ENCODE data around the gene RBM38. TPM values are rescaled to one million over a fixed set of nuclear protein-coding genes. Genes with fewer than 3 reads are reported as not detected.

The RBM38 gene
- total and polyA plus RNA-seq, 9 of the 15 experiments (the other 6 are each of a cell fraction or from before 2014, with no cell fraction given): 0.28 to 82.4 (median 33.2) TPM

- TF ChIP-seq MNT (conservative IDR thresholded peaks at IDR 0.05) (peak; percentile 57 to 86; a peak in 2 of 4 replicates), ARID1B (IDR thresholded peaks at IDR 0.05) (no peak), YY1 (IDR thresholded peaks at IDR 0.05; ENCODE audit: borderline replicate concordance in 1 of 3, control insufficient read depth in 1 of 3, extremely low read depth in 1 of 3, insufficient read depth in 3 of 3, insufficient read length in 1 of 3, insufficient replicate concordance in 2 of 3, low read depth in 1 of 3, low read length in 2 of 3) (peak in 2 of 3 experiments; percentile 77 to 86), TBP (optimal IDR thresholded peaks at IDR 0.05; ENCODE audit: low read depth, low read length) (peak; percentile 44), SAP30 (IDR thresholded peaks at IDR 0.05; ENCODE audit: borderline replicate concordance, insufficient read depth, low read depth, low read length, poor library complexity, severe bottlenecking) (peak; percentile 68), PML (IDR thresholded peaks at IDR 0.05; ENCODE audit: low read length) (peak; percentile 72), KLF10 (CRISPR knock-in tag; IDR thresholded peaks at IDR 0.05) (no peak), NFRKB (IDR thresholded peaks at IDR 0.05; ENCODE audit: low read depth) (peak; percentile 62; the same call in 1 of the 2 replicates), TCFL5 (CRISPR knock-in tag; conservative IDR thresholded peaks at IDR 0.05) (no peak)
- TF ChIP-seq, protein P1, sequence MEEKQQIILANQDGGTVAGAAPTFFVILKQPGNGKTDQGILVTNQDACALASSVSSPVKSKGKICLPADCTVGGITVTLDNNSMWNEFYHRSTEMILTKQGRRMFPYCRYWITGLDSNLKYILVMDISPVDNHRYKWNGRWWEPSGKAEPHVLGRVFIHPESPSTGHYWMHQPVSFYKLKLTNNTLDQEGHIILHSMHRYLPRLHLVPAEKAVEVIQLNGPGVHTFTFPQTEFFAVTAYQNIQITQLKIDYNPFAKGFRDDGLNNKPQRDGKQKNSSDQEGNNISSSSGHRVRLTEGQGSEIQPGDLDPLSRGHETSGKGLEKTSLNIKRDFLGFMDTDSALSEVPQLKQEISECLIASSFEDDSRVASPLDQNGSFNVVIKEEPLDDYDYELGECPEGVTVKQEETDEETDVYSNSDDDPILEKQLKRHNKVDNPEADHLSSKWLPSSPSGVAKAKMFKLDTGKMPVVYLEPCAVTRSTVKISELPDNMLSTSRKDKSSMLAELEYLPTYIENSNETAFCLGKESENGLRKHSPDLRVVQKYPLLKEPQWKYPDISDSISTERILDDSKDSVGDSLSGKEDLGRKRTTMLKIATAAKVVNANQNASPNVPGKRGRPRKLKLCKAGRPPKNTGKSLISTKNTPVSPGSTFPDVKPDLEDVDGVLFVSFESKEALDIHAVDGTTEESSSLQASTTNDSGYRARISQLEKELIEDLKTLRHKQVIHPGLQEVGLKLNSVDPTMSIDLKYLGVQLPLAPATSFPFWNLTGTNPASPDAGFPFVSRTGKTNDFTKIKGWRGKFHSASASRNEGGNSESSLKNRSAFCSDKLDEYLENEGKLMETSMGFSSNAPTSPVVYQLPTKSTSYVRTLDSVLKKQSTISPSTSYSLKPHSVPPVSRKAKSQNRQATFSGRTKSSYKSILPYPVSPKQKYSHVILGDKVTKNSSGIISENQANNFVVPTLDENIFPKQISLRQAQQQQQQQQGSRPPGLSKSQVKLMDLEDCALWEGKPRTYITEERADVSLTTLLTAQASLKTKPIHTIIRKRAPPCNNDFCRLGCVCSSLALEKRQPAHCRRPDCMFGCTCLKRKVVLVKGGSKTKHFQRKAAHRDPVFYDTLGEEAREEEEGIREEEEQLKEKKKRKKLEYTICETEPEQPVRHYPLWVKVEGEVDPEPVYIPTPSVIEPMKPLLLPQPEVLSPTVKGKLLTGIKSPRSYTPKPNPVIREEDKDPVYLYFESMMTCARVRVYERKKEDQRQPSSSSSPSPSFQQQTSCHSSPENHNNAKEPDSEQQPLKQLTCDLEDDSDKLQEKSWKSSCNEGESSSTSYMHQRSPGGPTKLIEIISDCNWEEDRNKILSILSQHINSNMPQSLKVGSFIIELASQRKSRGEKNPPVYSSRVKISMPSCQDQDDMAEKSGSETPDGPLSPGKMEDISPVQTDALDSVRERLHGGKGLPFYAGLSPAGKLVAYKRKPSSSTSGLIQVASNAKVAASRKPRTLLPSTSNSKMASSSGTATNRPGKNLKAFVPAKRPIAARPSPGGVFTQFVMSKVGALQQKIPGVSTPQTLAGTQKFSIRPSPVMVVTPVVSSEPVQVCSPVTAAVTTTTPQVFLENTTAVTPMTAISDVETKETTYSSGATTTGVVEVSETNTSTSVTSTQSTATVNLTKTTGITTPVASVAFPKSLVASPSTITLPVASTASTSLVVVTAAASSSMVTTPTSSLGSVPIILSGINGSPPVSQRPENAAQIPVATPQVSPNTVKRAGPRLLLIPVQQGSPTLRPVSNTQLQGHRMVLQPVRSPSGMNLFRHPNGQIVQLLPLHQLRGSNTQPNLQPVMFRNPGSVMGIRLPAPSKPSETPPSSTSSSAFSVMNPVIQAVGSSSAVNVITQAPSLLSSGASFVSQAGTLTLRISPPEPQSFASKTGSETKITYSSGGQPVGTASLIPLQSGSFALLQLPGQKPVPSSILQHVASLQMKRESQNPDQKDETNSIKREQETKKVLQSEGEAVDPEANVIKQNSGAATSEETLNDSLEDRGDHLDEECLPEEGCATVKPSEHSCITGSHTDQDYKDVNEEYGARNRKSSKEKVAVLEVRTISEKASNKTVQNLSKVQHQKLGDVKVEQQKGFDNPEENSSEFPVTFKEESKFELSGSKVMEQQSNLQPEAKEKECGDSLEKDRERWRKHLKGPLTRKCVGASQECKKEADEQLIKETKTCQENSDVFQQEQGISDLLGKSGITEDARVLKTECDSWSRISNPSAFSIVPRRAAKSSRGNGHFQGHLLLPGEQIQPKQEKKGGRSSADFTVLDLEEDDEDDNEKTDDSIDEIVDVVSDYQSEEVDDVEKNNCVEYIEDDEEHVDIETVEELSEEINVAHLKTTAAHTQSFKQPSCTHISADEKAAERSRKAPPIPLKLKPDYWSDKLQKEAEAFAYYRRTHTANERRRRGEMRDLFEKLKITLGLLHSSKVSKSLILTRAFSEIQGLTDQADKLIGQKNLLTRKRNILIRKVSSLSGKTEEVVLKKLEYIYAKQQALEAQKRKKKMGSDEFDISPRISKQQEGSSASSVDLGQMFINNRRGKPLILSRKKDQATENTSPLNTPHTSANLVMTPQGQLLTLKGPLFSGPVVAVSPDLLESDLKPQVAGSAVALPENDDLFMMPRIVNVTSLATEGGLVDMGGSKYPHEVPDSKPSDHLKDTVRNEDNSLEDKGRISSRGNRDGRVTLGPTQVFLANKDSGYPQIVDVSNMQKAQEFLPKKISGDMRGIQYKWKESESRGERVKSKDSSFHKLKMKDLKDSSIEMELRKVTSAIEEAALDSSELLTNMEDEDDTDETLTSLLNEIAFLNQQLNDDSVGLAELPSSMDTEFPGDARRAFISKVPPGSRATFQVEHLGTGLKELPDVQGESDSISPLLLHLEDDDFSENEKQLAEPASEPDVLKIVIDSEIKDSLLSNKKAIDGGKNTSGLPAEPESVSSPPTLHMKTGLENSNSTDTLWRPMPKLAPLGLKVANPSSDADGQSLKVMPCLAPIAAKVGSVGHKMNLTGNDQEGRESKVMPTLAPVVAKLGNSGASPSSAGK (IDR thresholded peaks at IDR 0.05): peak; percentile 74
- TF ChIP-seq, protein P2, sequence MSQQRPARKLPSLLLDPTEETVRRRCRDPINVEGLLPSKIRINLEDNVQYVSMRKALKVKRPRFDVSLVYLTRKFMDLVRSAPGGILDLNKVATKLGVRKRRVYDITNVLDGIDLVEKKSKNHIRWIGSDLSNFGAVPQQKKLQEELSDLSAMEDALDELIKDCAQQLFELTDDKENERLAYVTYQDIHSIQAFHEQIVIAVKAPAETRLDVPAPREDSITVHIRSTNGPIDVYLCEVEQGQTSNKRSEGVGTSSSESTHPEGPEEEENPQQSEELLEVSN (IDR thresholded peaks at IDR 0.05; ENCODE audit: borderline replicate concordance in 1 of 2, extremely low read depth in 1 of 2, insufficient read depth in 1 of 2, insufficient read length in 1 of 2, low read depth in 1 of 2, low read length in 1 of 2, poor library complexity in 1 of 2, severe bottlenecking in 1 of 2): peak; percentile 61 to 88
Measured at GRCh38 chr20:57351042-57351783, 40.0 kb upstream of the RBM38 start, which contains the start of gene RAE1 (continued).
